ENCODE measurements around the gene GHDC. TPM values are rescaled to one million over a fixed set of nuclear protein-coding genes. Genes with fewer than 3 reads are reported as not detected.
A peak's percentile ranks its signal among the peaks of the same experiment; 100 is the strongest.

Gene GHDC
- total RNA-seq, 1 experiment from 2014 or later = 3.7 TPM

DNA sequence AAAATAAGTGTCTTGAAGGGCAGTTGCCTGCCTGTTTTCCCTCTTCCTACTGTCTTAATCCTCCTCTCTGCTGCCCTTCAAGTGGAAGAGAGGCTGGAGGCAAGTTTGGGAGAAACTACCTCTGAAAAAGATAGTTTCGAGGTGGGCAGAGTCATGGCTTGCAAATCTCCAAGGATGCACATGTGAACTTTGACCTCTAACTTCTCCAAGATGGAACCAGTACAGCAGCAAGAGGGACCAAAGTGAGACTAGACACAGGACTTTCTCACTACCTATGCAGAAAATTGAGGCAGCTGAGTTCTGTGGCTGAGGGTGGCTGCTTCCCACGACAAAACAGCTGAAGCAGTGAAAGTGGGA lies 12.5 kb downstream of the GHDC start:
- no peak for TF ChIP-seq EZH2 (IDR thresholded peaks at IDR 0.05; ENCODE audit: borderline replicate concordance, low read depth, low read length, poor library complexity, severe bottlenecking)
- TF ChIP-seq, protein P1, sequence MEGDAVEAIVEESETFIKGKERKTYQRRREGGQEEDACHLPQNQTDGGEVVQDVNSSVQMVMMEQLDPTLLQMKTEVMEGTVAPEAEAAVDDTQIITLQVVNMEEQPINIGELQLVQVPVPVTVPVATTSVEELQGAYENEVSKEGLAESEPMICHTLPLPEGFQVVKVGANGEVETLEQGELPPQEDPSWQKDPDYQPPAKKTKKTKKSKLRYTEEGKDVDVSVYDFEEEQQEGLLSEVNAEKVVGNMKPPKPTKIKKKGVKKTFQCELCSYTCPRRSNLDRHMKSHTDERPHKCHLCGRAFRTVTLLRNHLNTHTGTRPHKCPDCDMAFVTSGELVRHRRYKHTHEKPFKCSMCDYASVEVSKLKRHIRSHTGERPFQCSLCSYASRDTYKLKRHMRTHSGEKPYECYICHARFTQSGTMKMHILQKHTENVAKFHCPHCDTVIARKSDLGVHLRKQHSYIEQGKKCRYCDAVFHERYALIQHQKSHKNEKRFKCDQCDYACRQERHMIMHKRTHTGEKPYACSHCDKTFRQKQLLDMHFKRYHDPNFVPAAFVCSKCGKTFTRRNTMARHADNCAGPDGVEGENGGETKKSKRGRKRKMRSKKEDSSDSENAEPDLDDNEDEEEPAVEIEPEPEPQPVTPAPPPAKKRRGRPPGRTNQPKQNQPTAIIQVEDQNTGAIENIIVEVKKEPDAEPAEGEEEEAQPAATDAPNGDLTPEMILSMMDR (conservative IDR thresholded peaks at IDR 0.05; ENCODE audit: low read depth, low read length) = no peak
- Histone ChIP-seq H3K27ac (ENCODE audit: low read depth, low read length, poor library complexity, severe bottlenecking) (no peak overlapping the region), H3K9me3 (ENCODE audit: low read depth, low read length, poor library complexity, severe bottlenecking) (no peaks in the 10 kb centered on the region), H3K27me3 (replicated peaks; ENCODE audit: insufficient read depth, low read depth, low read length, poor library complexity) (no peaks in the 10 kb centered on the region), H3K4me1 (ENCODE audit: insufficient read depth, low read length, poor library complexity, severe bottlenecking) (peaks cover 4% of the 10 kb centered on the region), H3K4me3 (ENCODE audit: low read depth, low read length, poor library complexity, severe bottlenecking) (no peak overlapping the region), H3K36me3 (ENCODE audit: insufficient read depth, low read length, poor library complexity, severe bottlenecking) (no peaks in the 10 kb centered on the region)
- intact Hi-C loops (cut with micrococcal nuclease; ENCODE audit: unreplicated experiment) = no loop called here
- CTCF ChIA-PET = interaction anchor here (1.0 kb wide), 1 partner anchor 8 kb away, joined by 3 read pairs; no protein-coding TSS in a partner anchor
- no peak for DNase-seq (ENCODE audit: low spot score)
- POLR2A ChIA-PET (ENCODE audit: low non-redundant PET) = no interaction called here
- no TSS peak for BruUV-seq (replicated peaks)

DNA sequence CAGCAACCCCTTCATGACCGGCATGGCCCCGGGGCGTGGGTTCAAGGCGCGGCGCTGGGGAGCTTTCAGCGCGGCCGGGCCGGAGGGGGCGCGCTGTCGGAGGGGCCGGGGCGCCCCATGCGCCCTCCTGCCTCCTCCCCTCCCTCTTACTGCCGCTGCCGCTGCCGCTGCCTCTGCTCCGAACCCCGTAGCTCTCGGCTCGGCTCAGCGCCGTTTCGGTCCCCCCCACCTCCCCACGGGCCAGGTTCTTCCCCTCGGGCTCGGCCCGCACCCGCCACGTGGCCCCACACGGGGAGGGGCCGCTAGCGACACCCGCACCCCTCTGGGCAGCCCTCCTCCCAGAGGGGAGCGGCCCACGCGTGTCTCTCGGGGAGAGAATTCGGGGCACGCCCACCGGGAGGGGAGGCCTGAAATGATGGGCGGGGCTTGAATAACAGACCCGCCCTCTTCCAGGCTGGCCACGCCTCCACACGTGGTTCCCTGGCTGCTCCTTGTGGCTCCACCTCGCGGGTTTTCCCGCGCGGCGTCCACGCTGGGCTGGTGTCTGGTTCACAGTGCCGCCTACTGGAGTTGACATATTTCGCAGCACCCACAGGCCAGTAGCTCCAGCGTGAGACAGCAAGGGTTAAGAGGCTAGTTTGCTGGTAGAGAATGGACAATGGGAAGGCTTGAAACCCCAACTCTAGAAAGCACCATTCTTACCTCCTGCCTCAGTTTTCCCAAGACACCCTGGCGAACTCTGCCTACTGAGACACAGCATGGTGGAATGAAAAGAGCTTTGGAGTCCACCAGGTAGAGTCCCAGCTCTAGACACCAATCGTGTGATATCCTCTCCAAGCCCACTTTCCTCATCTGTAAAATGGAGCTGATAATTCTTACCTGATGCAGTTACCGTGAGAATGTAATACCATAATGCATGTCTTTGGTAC lies 13.1 kb downstream of the GHDC start, which contains the start of gene KCNH4:
Gene KCNH4 (minus strand): TSS at position 221 of the 929 bp plus-strand sequence. CDS start 197 bp downstream, at position 24.
- CTCF ChIA-PET = interaction anchor here (1.0 kb wide), 1 partner anchor 9 kb away, joined by 3 read pairs; no protein-coding TSS in a partner anchor
- Histone ChIP-seq H3K27ac (ENCODE audit: low read depth, low read length, poor library complexity, severe bottlenecking) (no peak within 1 kb of the TSS), H3K9me3 (ENCODE audit: low read depth, low read length, poor library complexity, severe bottlenecking) (no peaks in the 10 kb centered on the region), H3K27me3 (replicated peaks; ENCODE audit: insufficient read depth, low read depth, low read length, poor library complexity) (no peaks in the 10 kb centered on the region), H3K4me3 (ENCODE audit: low read depth, low read length, poor library complexity, severe bottlenecking) (peak within 1 kb of the TSS; percentile 30), H3K4me1 (ENCODE audit: insufficient read depth, low read length, poor library complexity, severe bottlenecking) (peaks cover 4% of the 10 kb centered on the region), H3K36me3 (ENCODE audit: insufficient read depth, low read length, poor library complexity, severe bottlenecking) (no peaks in the 10 kb centered on the region)
- TF ChIP-seq EZH2 (IDR thresholded peaks at IDR 0.05; ENCODE audit: borderline replicate concordance, low read depth, low read length, poor library complexity, severe bottlenecking) = no peak
- TF ChIP-seq, protein P1 (conservative IDR thresholded peaks at IDR 0.05; ENCODE audit: low read depth, low read length) = peak; percentile 58
- intact Hi-C loops (cut with micrococcal nuclease; ENCODE audit: unreplicated experiment) = no loop called here
- no TSS peak for BruUV-seq (replicated peaks)
- DNase-seq (ENCODE audit: low spot score) = peak; percentile 73
- POLR2A ChIA-PET (ENCODE audit: low non-redundant PET) = no interaction called here

DNA sequence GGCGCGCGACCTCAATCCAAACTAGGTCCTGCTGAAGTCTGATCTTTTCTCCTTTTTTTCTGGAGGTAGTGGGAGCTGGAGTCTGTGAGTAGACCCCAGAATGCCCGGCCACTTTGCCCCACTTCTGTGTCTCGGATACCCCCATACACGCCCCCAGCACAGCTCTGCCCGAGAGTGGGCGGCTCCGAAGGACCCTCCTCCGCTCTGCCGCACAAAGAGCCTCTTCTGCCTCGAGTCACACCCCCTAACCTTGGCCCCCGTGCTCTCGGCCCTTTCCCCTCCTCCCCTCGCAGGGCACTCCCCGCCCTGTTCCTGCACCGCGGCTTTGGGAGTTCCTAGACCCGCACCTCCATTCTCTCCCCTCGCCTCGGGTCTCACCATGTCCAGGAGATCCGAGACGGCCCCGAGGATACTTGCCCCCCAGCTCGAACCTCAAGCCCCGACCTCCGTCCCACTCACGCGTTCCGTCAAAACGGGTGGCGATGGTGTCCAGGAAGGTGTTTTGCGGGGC lies 13.8 kb downstream of the GHDC start:
- Histone ChIP-seq H3K27me3 (replicated peaks; ENCODE audit: insufficient read depth, low read depth, low read length, poor library complexity) (no peaks in the 10 kb centered on the region), H3K36me3 (ENCODE audit: insufficient read depth, low read length, poor library complexity, severe bottlenecking) (no peaks in the 10 kb centered on the region), H3K27ac (ENCODE audit: low read depth, low read length, poor library complexity, severe bottlenecking) (no peak overlapping the region), H3K4me1 (ENCODE audit: insufficient read depth, low read length, poor library complexity, severe bottlenecking) (peaks cover 4% of the 10 kb centered on the region), H3K9me3 (ENCODE audit: low read depth, low read length, poor library complexity, severe bottlenecking) (no peaks in the 10 kb centered on the region), H3K4me3 (ENCODE audit: low read depth, low read length, poor library complexity, severe bottlenecking) (peak overlapping the region; percentile 30)
- POLR2A ChIA-PET (ENCODE audit: low non-redundant PET) = no interaction called here
- no peak for DNase-seq (ENCODE audit: low spot score)
- no TSS peak for BruUV-seq (replicated peaks)
- CTCF ChIA-PET = no interaction called here
- intact Hi-C loops (cut with micrococcal nuclease; ENCODE audit: unreplicated experiment) = no loop called here
- TF ChIP-seq, protein P1 (conservative IDR thresholded peaks at IDR 0.05; ENCODE audit: low read depth, low read length) = no peak
- TF ChIP-seq EZH2 (IDR thresholded peaks at IDR 0.05; ENCODE audit: borderline replicate concordance, low read depth, low read length, poor library complexity, severe bottlenecking) = no peak
